CD8-positive, alpha-beta memory T cell (primary cell): ENCODE results near the gene CDK7. TPM values are rescaled to one million over a fixed set of nuclear protein-coding genes. Genes with fewer than 3 reads are reported as not detected.
"Not testable (repeated sequence)": the region's sequence is repeated elsewhere in the genome, so short reads cannot be mapped to it uniquely, and the experiment has no call there.

Experiments
- CTCF ChIA-PET: fragments of 350-600 bp; sonication (Branson Sonifier 250); formaldehyde crosslinking; loops from one replicate; lab custom pipeline; 2021; ENCODE audit warnings: antibody characterized with exemption; lab: Charles Lee
- POLR2A ChIA-PET: fragments of 350-600 bp; sonication (Branson Sonifier 250); formaldehyde crosslinking; loops from one replicate; lab custom pipeline; 2021; ENCODE audit warnings: antibody characterized with exemption; lab: Charles Lee
- DNase-seq, 5 donors: peaks; one replicate each; pipeline versions ENCODE4 v3.0.0 to v3.0.0-alpha.2; 2020 to 2022; ENCODE audit warnings: mixed read lengths in 1 of 5
- H3K27ac ChIP-seq: one replicate; pipeline ENCODE4 v1.7.0; 2013; ENCODE audit warnings: low read depth, mild to moderate bottlenecking, low read length, moderate library complexity
- H3K27me3 ChIP-seq: 2 replicates; pipeline ENCODE4 v1.7.0; 2013; ENCODE audit warnings: low read length, mild to moderate bottlenecking; ENCODE audit not compliant: insufficient read depth, poor library complexity, severe bottlenecking
- H3K36me3 ChIP-seq: 2 replicates; pipeline ENCODE4 v1.7.0; 2013; ENCODE audit warnings: mild to moderate bottlenecking, low read length, moderate library complexity; ENCODE audit not compliant: insufficient read depth
- H3K4me1 ChIP-seq: 2 replicates; pipeline ENCODE4 v1.7.0; 2013; ENCODE audit warnings: mild to moderate bottlenecking, low read length, moderate library complexity; ENCODE audit not compliant: insufficient read depth
- H3K4me3 ChIP-seq: 2 replicates; pipeline ENCODE4 v1.7.0; 2013; ENCODE audit warnings: mild to moderate bottlenecking, low read length
- H3K9me3 ChIP-seq: 2 replicates; pipeline ENCODE4 v1.7.0; 2013; ENCODE audit warnings: mild to moderate bottlenecking, low read length
- H3K27ac Mint-ChIP-seq, 8 donors: one replicate each; pipeline ENCODE4 v1.8.0; 2020 to 2021; ENCODE audit warnings: mixed read lengths in 8 of 8, mild to moderate bottlenecking in 6 of 8, inconsistent platforms in 3 of 8, moderate library complexity in 3 of 8
- H3K27me3 Mint-ChIP-seq, 2 donors: one replicate each; pipeline ENCODE4 v1.8.0; 2020 to 2021; ENCODE audit warnings: mixed read lengths in 2 of 2, mild to moderate bottlenecking in 1 of 2, moderate library complexity in 1 of 2
- H3K36me3 Mint-ChIP-seq, 3 donors: one replicate each; pipeline ENCODE4 v1.8.0; 2020 to 2021; ENCODE audit warnings: mixed read lengths in 3 of 3, inconsistent platforms in 1 of 3, mild to moderate bottlenecking in 1 of 3
- H3K4me1 Mint-ChIP-seq, 3 donors: one replicate each; pipeline ENCODE4 v1.8.0; 2020 to 2021; ENCODE audit warnings: mixed read lengths in 3 of 3, inconsistent platforms in 1 of 3, mild to moderate bottlenecking in 1 of 3
- H3K4me3 Mint-ChIP-seq, 7 donors: one replicate each; pipeline ENCODE4 v1.8.0; 2020 to 2021; ENCODE audit warnings: mixed read lengths in 7 of 7, mild to moderate bottlenecking in 6 of 7, moderate library complexity in 4 of 7, inconsistent platforms in 2 of 7
- H3K9me3 Mint-ChIP-seq, 5 donors: one replicate each; pipeline ENCODE4 v1.8.0; 2020 to 2022; ENCODE audit warnings: mixed read lengths in 5 of 5, mild to moderate bottlenecking in 3 of 5, moderate library complexity in 2 of 5, inconsistent platforms in 1 of 5
- polyA plus RNA-seq: library from polyadenylated mRNA; unstranded; fragments of 300-500 nt; fragmentation: Illumina TruSeq; gene quantifications from one replicate; pipeline ENCODE4 v1.2.3, GENCODE V29; 2021
- total RNA-seq, 2 experiments: library from RNA; stranded (reverse); gene quantifications; one replicate each; pipeline ENCODE4 v1.2.3, GENCODE V29; 2021

The CDK7 gene
- total and polyA plus RNA-seq, 3 experiments from 2014 or later: 23.8 to 44.8 (median 40.8) TPM

DNA sequence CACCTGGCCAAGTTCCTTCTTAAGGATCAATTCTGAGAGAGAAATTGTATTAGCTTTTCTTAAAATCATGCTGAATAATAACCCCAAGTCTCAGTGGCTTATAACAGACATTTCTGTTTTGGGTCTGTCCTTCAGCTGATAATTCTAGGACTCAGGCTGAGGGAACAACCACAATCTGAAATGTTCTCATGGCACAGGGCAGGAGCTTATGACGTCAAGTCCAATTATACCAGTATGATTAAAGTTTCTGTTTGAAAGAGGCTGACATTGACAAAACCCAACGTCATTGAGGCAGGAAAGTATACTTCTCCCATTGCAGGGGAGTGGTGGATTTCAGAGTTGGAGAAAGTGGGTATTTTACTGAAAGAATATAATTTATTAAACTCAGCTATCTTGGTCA is 23.5 kb upstream of the CDK7 start:
- Mint-ChIP-seq H3K27me3 (no peaks in the 10 kb centered on the region), H3K27ac (peak overlapping the region in 1 of 8 donors; percentile 12), H3K4me3 (no peak overlapping the region), H3K36me3 (peaks cover 0 to 2% (median 1%) of the 10 kb centered on the region in 3 donors), H3K9me3 (no peaks in the 10 kb centered on the region), H3K4me1 (peaks cover 1 to 11% (median 8%) of the 10 kb centered on the region in 3 donors)
- Histone ChIP-seq H3K27ac (no peak overlapping the region), H3K4me1 (no peaks in the 10 kb centered on the region), H3K4me3 (no peak overlapping the region), H3K36me3 (no peaks in the 10 kb centered on the region), H3K9me3 (no peaks in the 10 kb centered on the region), H3K27me3 (no peaks in the 10 kb centered on the region)
- DNase-seq: no peak
- ChIA-PET POLR2A (no interaction called here), CTCF (interaction anchor here (1.3 to 1.7 kb wide), 2 partner anchors 9 to 14 kb away, joined by 3 to 5 read pairs; no protein-coding TSS in a partner anchor)

DNA sequence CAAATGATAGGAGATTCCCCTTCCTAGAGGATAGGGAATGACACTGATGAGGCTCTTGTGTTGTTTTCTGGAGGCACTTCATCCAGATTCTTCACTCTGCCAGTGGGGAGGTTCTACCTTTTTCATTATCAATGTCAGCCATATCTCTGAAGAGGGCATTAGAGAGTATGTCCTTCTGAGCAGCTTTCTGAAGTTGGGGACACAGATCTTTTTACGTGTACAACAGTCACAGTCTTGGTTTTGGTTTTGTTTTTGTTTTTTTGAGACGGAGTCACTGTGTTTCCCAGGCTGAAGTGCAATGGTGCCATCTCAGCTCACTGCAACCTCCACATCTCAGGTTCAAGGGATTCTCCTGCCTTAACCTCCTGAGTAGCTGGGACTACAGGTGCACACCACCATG is 22.7 kb upstream of the CDK7 start:
- no peaks in the 10 kb centered on the region for H3K9me3 ChIP-seq
- no peaks in the 10 kb centered on the region for H3K27me3 Mint-ChIP-seq
- no peaks in the 10 kb centered on the region for H3K27me3 ChIP-seq
- peak overlapping the region in 2 of 7 donors; percentile 21 to 32 for H3K4me3 Mint-ChIP-seq
- no peaks in the 10 kb centered on the region for H3K4me1 ChIP-seq
- no peak for DNase-seq
- CTCF ChIA-PET: interaction anchor here (0.7 to 1.3 kb wide), 2 partner anchors 10 to 124 kb away, joined by 3 read pairs; no protein-coding TSS in a partner anchor
- H3K4me3 ChIP-seq: no peak overlapping the region
- no peaks in the 10 kb centered on the region for H3K36me3 ChIP-seq
- H3K9me3 Mint-ChIP-seq: no peaks in the 10 kb centered on the region
- peaks cover 0 to 1% (median 0%) of the 10 kb centered on the region in 3 donors for H3K36me3 Mint-ChIP-seq
- POLR2A ChIA-PET: no interaction called here
- peaks cover 3 to 13% (median 10%) of the 10 kb centered on the region in 3 donors for H3K4me1 Mint-ChIP-seq
- H3K27ac ChIP-seq: no peak overlapping the region
- peak overlapping the region in 3 of 8 donors; percentile 23 to 72 (median 47) for H3K27ac Mint-ChIP-seq

DNA sequence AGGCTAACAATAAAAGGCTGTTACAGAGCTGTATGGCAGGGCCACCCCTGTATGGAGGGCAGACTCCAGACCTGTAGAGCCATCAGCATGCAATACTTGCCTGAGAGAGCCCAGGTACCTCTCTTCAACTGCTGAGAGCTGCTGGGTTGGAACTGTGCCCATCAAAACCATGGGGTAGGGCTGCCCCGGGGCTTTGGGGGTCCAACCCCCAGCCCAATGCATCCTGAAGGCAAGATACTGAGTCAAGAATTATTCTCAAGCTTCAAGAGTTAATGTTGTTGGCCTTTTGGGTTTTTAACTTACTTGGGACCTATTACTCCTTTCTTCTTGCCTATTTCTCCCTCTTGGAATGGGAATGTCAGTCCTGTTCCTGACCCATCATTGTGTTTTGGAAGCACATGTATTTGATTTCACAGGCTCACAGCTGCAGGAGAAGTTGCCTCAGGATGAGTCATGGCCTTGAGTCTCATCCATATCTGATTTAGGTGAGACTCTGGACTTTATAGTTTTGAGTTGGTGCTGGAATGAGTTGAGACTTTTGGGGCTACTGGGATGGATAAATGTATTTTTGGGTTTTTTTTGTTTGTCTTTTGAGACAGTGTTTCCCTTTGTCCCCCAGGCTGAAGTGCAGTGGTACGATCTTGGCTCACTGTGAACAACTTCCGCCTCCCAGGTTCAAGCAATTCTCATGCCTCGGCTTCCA is 21.0 kb upstream of the CDK7 start:
- H3K27ac ChIP-seq: no peak overlapping the region
- no peaks in the 10 kb centered on the region for H3K9me3 ChIP-seq
- H3K36me3 ChIP-seq: no peaks in the 10 kb centered on the region
- Mint-ChIP-seq H3K4me1 (peaks cover 9 to 27% (median 20%) of the 10 kb centered on the region in 3 donors), H3K27me3 (no peaks in the 10 kb centered on the region), H3K9me3 (no peaks in the 10 kb centered on the region), H3K36me3 (peaks cover 0 to 11% (median 0%) of the 10 kb centered on the region in 3 donors), H3K27ac (no peak overlapping the region), H3K4me3 (peak overlapping the region in 1 of 7 donors; percentile 30)
- H3K27me3 ChIP-seq: no peaks in the 10 kb centered on the region
- H3K4me3 ChIP-seq: no peak overlapping the region
- CTCF ChIA-PET: no interaction called here
- H3K4me1 ChIP-seq: peaks cover 3% of the 10 kb centered on the region
- POLR2A ChIA-PET: no interaction called here
- DNase-seq: no peak

DNA sequence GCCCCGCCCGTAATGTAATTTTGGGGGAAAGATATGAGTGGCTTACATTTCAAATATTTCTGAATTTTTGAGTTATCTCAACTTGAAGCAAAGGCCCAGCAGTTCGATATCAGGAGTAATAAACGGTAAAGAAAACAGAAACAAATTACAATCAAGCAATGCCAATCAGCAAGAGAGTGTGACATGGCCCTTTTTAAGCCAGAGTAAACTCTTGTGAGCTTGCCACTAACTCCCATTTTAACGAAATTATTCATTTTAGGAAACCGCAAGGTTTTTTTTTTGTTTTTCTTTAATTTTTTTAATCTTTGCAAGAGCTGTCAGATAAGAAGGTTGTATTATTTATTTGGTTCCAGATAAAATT is 17.6 kb upstream of the CDK7 start:
- no peaks in the 10 kb centered on the region for H3K27me3 Mint-ChIP-seq
- peak overlapping the region; percentile 98 for H3K4me3 ChIP-seq
- H3K9me3 Mint-ChIP-seq: no peaks in the 10 kb centered on the region
- peak overlapping the region; percentile 97 for H3K27ac ChIP-seq
- H3K27ac Mint-ChIP-seq: peak overlapping the region; percentile 93 to 100 (median 98)
- H3K4me1 Mint-ChIP-seq: peaks cover 20 to 42% (median 28%) of the 10 kb centered on the region in 3 donors
- H3K4me1 ChIP-seq: peaks cover 12% of the 10 kb centered on the region
- no peaks in the 10 kb centered on the region for H3K27me3 ChIP-seq
- H3K36me3 ChIP-seq: no peaks in the 10 kb centered on the region
- ChIA-PET CTCF (interaction anchor here (1.0 kb wide), 1 partner anchor 116 kb away, joined by 3 read pairs; no protein-coding TSS in a partner anchor), POLR2A (interaction anchor here (0.7 to 2.3 kb wide), 2 partner anchors 18 to 26 kb away, joined by 3 to 16 read pairs; partner anchors contain the start of gene CDK7)
- peak overlapping the region; percentile 94 to 99 (median 99) for H3K4me3 Mint-ChIP-seq
- H3K36me3 Mint-ChIP-seq: peaks cover 0 to 14% (median 0%) of the 10 kb centered on the region in 3 donors
- H3K9me3 ChIP-seq: no peaks in the 10 kb centered on the region
- no peak for DNase-seq

DNA sequence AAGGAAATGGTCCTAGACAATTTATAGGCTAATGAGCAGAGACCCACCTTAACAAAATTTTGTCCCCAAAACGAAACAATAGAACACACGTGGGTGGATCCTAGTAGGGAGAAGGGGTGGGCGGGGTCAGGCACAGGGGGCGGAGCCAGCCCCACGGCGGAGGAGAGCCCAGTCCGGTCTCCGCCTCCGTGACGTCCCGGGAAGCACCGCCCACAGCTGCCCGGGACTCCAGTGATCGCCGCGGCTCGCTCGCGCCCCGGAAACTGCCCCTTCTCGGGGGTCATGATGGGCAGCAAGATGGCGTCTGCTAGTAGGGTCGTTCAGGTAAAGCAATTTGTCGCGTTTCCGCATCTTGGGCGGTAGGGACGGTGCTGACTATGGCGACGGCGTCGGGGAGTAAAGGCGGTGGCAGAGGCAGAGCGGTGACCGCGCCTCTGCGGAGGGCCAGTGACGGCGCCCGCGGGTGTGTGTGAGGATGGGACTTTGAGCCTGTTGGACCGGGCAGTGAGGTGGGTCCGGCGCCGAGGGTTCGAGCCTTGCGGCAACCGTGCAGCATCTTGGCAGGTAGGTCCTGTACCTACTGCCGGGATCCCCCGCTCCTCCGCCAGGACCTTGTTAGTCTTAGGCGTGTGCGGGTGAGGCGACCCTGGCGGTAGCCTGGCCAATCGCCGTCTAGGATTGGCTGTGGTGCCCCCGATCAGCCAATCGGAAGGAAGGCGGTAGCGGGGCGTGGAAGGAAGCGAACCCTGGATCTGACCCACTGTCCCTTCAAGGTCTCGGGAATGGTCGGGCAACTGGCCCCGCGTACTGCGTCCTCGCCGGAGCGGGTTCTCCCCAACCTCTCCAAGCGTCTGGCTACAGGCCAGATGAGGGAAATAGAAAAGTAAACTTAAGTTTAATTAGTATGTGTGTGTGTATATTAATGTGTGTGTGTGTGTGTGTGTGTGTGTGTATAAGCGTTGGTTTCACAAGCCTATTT is 16.8 kb upstream of the CDK7 start:
- Histone ChIP-seq H3K9me3 (no peaks in the 10 kb centered on the region), H3K27ac (peak overlapping the region; percentile 97), H3K4me3 (peak overlapping the region; percentile 98), H3K27me3 (no peaks in the 10 kb centered on the region), H3K4me1 (peaks cover 12% of the 10 kb centered on the region), H3K36me3 (no peaks in the 10 kb centered on the region)
- no peaks in the 10 kb centered on the region for H3K9me3 Mint-ChIP-seq
- peak; percentile 89 to 98 (median 96) for DNase-seq
- peak overlapping the region; percentile 94 to 99 (median 99) for H3K4me3 Mint-ChIP-seq
- H3K27me3 Mint-ChIP-seq: no peaks in the 10 kb centered on the region
- CTCF ChIA-PET: interaction anchor here (0.6 to 1.0 kb wide), 2 partner anchors 16 to 115 kb away, joined by 3 read pairs; no protein-coding TSS in a partner anchor
- POLR2A ChIA-PET: interaction anchor here (1.0 to 2.3 kb wide), 2 partner anchors 17 to 115 kb away, joined by 3 to 16 read pairs; partner anchors contain the start of genes CCDC125 and CDK7
- peak overlapping the region; percentile 93 to 100 (median 98) for H3K27ac Mint-ChIP-seq
- peaks cover 22 to 45% (median 31%) of the 10 kb centered on the region in 3 donors for H3K4me1 Mint-ChIP-seq
- H3K36me3 Mint-ChIP-seq: peaks cover 0 to 14% (median 0%) of the 10 kb centered on the region in 3 donors

DNA sequence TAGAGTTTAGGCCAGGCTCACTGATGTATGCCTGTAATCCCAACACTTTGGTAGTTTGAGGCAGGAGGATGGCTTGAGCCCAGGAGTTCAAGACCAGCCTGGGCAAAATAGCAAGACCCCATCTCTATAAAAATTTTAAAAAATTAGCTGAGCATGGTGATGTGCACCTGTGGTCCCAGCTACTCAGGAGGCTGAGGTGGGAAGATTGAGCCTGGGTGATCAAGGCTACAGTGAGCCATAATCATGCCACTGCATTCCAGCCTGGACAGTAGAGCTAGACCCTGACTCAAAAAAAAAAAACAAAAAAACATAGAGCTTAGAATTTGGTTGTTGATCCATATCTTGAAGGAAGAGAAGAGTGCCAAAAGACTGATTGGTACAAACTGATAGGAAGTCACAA is 14.7 kb upstream of the CDK7 start:
- H3K27ac ChIP-seq: no peak overlapping the region
- POLR2A ChIA-PET: interaction anchor here (1.6 kb wide), 1 partner anchor 14 kb away, joined by 4 read pairs; the partner anchor contains the start of gene CDK7
- peaks cover 12% of the 10 kb centered on the region for H3K4me1 ChIP-seq
- peaks cover 22 to 45% (median 31%) of the 10 kb centered on the region in 3 donors for H3K4me1 Mint-ChIP-seq
- H3K27me3 Mint-ChIP-seq: no peaks in the 10 kb centered on the region
- H3K36me3 ChIP-seq: no peaks in the 10 kb centered on the region
- peaks cover 0 to 18% (median 0%) of the 10 kb centered on the region in 3 donors for H3K36me3 Mint-ChIP-seq
- no peaks in the 10 kb centered on the region for H3K9me3 ChIP-seq
- CTCF ChIA-PET: interaction anchor here (1.2 kb wide), 1 partner anchor 15 kb away, joined by 8 read pairs; the partner anchor contains the start of gene CDK7
- H3K27ac Mint-ChIP-seq: no peak overlapping the region
- DNase-seq: no peak
- H3K27me3 ChIP-seq: no peaks in the 10 kb centered on the region
- H3K9me3 Mint-ChIP-seq: no peaks in the 10 kb centered on the region
- no peak overlapping the region for H3K4me3 ChIP-seq
- H3K4me3 Mint-ChIP-seq: no peak overlapping the region

DNA sequence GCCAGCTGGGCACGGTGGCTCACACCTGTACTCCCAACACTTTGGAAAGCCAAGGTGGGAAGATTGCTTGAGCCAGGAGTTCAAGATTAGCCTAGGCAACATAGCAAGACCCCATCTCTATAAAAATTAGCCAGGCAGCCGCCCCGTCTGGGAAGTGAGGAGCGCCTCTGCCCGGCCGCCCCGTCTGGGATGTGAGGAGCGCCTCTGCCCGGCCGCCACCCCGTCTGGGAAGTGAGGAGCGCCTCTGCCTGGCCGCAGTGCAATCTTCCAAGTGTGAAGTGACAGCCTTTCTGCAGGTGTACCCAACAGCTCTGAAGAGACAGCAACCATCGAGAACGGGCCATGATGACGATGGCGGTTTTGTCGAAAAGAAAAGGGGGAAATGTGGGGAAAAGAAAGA is 14.3 kb upstream of the CDK7 start:
- H3K4me1 ChIP-seq: peaks cover 12% of the 10 kb centered on the region
- not testable (repeated sequence) for H3K27me3 Mint-ChIP-seq, H3K4me3 ChIP-seq, H3K9me3 ChIP-seq, H3K27me3 ChIP-seq, H3K27ac ChIP-seq, H3K27ac Mint-ChIP-seq, DNase-seq, H3K36me3 ChIP-seq, H3K9me3 Mint-ChIP-seq
- ChIA-PET POLR2A (interaction anchor here (1.6 kb wide), 1 partner anchor 14 kb away, joined by 4 read pairs; the partner anchor contains the start of gene CDK7), CTCF (interaction anchor here (1.2 kb wide), 1 partner anchor 15 kb away, joined by 8 read pairs; the partner anchor contains the start of gene CDK7)
- Mint-ChIP-seq H3K36me3 (peaks cover 0 to 18% (median 0%) of the 10 kb centered on the region in 3 donors), H3K4me3 (peak overlapping the region in 1 of 7 donors; percentile 36), H3K4me1 (peaks cover 22 to 45% (median 31%) of the 10 kb centered on the region in 3 donors)
